8988T (cell line): ENCODE measurements around the gene CAMK1D.
"Not testable (repeated sequence)": the region's sequence is repeated elsewhere in the genome, so short reads cannot be mapped to it uniquely, and the experiment has no call there.

Source experiments
- DNase-seq: peaks from one replicate; pipeline ENCODE4 v3.0.0; 2011

Gene CAMK1D

DNA sequence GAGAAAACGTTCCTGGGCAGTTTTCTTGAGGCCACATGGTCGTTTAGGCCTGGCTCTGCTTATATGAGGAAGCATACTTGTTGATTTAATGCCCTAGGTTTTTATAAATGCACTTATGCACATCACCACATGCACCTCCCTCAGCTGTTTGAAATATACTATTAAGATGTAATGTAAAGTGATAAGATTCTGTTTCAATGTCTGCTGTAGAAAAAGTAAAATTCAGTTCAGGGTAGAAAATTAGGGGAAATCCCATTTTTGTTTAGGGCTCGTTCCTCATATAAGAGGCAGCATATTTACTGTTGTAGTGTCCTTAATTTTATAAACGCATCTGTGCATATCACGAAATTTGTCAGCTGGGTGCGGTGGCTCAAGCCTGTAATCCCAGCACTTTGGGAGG, 7.8 kb upstream of the CAMK1D start:
- no peak for DNase-seq

DNA sequence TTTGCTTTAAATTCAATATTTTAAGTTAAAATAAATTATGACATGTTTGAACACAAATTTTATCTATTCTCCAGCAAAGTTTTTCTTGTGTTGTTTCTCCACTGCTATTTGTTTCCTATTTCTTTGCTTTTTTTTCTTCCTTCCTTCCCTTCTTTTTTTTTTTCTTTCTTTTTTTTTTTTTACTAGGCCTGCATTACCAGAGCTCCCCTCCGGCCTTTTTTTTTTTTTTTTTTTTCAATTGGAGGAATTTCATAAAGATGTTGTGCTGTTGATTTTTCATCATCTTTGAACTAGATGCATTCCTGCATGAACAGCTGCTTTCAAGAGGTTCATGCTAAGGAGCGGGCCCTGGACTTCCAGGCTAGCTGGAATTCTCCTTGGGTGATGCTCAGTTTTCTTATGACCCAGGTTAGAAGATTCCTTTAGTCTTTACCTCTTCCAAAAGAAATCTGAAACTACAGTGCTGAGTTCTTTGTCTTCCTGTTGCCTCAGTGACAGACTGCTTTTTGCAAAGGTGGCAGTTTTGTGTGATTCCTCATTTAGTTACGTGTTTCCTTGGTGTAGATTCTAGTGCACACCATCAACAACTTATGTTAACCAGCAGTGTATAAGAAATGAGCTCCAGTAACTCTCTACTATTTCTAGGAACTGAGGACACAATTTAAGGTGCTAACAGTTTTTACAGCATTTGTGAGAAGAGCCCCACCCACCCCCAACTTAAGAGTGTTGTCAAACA, 4.8 kb upstream of the CAMK1D start:
- DNase-seq: no peak

DNA sequence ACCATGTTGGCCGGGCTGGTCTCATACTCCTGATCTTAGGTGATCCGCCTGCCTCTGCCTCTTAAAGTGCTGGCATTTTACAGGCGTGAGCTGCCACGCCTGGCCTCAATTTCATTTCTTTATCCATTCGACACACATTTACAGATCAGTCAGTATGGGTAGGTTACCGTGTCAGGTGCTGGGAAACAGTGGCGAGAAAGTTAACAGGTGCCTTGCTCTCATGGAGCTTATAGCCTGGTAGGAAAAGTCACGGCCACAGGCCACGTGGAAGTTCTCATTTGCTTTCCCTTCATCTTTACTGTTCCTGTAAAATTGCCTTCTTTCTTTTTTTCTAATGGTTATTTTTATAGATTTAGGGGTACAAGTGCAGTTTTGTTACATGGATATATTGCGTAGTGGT, 2.6 kb upstream of the CAMK1D start:
- DNase-seq: no peak

DNA sequence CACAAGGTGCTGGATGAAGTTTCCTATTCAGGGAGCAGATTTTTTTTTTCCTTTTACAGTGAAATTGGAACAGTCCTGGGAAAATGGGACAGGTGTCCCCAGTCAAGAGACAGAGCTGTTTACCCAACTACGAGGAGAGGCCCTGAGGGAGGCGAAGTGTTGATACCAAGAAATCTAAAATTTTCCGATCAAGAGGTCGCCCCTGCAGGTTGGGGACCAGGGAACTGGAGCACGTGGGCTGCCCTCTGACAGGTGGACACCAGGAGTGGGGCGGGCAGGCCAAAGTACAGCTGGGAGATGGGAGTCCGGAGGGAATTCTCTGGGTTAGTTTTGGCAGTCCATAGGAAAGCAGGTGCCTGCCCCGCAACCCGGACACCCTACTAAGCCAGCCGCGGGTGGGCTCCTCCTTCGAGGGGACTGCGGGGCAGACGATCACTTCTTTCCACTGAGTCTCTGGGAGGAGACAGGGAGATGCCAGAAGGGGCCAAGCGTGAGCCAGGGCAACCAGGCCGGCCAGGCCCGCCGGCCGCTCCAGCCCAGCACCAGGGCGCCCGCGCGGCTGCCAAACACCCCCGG, 965 bp upstream of the CAMK1D start:
- DNase-seq: no peak

DNA sequence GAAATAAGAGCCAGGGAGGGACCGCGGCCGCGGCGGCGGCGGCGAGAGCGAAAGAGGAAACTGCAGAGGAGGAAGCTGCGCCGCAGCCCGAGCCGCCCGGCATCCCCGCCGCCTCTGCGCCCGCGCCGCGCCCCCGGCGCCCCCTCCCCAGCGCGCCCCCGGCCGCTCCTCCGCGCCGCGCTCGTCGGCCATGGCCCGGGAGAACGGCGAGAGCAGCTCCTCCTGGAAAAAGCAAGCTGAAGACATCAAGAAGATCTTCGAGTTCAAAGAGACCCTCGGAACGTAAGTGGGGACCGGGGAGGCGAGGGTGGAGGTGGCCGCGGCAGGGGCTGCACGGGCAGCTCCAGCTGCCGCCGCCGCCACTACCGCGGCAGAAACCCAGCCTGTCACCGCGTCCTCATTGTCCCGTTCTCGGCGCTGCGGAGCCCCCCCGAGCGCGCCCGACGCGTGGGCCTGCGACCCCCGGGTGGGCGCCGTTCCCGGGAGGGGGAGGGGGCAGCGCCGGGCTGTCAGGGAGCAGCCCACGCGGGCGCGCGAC, 351 bp downstream of the CAMK1D start:
- DNase-seq: no peak

DNA sequence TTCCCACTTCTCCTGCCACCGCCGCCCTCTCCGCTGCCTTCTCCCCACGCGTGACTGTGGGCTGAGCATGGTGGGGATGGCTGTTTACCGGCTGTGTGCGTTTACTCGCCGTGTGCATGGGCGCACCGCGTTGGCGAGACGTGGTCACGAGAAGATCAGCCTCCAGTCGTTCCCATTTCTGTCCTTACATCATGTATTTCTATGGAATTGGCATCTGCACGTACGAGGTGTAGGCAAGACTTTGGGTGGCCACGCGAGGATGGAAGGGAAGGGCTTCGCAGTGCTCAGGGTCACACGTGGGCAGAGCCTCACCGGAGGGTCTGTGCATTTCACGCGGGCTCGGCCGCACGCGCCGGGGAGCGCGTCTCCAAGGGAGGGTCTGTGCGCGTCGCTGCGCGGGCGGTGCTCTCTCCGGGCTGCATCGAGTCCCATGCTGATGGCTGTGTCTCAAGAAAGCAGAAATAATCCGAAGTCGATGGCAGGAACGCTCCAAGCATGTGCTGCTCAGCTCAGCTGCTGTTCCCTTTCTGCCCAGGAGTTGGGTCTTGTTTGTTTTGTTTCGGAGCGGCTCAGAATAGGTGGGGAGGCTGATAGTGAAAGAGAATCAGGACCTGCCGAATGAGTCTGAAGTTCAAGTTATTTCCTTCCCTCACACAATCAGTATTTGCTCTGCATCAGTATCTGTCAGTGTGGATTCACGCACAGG, 973 bp downstream of the CAMK1D start:
- peak; percentile 39 for DNase-seq

DNA sequence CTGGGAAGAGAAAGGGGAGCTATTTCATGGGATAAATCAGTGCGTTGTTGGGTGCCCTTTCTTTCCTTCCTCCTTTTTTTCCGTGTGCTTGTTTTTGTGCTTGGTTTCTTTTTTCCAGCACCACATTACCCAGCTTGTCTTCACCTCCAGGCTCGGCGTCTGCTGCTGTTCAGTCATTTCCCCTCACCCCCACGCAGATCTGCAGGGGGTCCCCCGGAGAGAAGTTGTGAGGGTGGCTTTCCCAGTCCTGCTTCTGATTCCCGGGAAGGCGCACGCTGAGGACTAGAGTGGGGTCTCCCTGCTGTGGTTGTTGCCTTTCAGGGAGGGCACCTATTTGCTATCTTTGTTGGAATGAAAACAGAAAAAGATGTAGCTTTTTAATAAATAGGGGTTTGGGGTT, 1.6 kb downstream of the CAMK1D start:
- DNase-seq: no peak

DNA sequence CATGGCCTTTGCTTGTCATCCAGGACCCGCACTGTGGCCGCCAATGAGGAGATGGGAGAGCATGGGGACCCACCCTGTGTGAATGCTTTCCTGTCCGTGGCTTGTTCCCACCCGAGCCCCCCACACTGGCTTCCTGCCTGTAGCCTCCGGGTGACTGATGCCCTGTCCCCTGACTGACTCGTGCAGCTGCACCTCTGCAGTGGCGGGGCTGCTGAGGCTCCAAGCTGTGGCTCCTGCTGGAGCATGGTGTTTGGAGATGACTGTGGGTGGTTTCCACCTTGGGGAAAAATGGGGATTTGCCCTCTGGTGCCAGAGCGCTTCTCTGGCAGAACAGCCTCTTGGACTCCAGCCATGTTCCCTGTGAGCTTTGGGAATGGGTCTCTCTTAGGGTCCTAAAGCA, 2.1 kb downstream of the CAMK1D start:
- peak; percentile 37 for DNase-seq

DNA sequence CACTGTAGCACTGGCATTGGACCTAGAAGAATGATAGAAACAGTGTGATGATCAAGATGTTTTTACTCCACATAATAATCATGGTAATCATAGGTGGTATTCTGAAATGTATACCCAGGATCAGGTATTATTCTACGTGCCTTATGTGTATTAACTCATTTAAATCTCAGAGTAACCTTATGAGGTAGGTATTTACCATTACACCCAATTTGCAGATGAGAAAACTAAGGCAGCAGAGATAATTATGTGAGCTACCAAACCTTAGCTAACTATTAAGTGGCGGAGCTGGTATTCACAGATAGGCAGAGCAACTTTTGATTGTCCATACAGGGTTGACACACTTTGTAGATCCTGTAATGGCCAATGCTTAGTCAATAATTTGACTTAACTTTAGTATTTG, 2.5 kb downstream of the CAMK1D start:
- DNase-seq: no peak

DNA sequence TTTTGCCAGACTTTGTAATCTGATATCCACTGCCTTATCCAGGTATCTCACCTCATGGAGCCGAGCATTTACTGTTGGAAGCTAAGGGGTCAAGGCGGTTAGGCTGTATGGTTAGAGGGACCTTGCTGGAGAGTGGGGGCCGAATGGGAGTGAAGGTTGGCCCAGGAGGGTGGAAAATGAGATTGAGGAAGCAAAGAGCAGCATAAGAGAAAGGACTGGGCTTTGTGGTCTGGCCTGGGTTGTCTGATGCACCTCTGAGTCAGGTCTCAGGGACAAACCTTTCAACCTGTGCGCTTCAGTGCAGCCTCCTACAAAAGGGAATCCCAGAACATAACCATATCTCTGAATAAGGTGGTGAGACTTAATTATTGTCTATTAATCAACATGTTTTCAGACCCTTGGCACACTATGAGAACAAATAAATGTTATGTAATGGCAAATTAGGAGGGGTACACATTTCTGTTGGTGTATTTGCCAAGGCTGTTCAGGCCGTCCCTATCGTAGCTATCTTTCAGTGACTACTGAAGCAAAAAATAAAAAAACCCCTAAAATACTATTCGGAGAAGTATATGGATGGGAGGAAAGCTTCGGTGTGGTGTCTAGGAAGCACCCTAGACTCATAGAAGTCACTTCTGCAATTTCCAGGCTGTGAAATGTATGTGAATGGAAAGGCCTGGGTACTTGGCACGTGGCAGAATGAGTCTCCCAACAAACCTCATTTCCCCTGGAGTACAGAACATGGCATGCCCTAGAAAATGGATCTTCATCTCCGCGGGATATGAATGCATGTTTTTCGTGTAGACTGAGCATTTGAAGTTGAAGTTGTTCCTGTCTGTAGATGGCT, 4.3 kb downstream of the CAMK1D start:
- DNase-seq: no peak

DNA sequence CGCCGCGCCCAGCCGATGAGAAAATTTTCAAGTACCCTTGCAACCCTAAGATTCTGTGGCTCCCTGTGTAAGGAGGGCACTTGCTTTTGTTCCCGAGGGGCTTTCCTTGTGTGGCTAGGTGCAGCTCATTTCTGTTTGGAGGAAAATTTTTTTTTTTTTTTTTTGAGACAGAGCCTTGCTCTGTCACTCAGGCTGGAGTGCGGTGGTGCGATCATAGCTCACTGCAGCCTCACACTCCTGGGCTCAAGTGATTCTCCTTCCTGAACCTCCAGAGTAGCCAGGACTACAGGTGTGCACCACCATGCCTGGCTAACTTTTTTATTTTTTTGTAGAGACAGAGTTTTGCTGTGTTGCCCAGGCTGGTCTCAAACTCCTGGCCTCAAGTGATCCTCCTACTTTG, 5.3 kb downstream of the CAMK1D start:
- not testable (repeated sequence) for DNase-seq

DNA sequence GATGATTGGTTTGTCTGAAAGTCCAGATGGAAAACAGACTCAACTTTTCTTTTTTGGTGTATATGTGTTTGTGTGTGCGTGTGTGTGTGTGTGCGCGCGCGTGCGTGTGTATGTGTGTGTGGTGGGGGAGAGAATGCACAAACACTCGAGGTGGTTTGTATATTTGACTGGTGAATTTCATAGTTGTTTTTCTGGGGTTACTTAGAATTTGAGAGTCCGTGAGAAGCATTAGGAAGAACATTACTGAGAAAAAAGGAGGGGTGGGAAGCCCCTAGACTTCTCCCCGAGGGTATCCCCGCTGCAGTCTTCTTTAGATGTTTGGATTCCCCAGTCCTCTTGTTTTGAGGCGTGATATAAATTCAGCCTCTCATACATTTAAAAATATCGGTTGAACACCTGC, 6.0 kb downstream of the CAMK1D start:
- DNase-seq: no peak

DNA sequence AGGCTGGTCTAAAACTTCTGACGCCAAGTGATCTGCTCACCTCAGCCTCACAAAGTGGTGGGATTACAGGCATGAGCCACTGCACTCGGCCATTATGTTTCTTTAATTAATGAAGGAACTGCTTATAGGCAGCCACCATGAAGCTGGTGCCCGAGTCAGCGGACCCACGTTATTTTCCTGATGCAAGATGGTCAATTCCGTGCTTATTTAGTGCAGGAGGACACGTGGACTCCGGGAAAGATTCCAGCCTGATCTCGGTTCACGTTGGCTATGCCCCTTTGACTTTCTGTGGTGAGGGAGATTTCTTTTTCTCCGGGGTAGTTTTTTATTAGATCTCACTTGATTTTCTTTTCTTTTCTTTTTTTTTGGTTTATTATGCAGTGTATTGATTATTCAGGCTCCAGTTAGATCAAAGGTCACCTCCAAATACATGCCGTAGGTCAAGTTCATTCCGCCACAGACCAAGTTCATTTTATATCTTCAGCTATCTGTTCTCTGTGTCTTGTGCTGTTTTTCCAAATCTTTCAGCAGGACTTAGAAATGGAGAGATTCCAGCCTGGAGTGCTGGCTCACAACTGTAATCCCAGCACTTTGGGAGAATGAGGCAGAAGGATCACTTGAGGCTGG, 8.3 kb downstream of the CAMK1D start:
- no peak for DNase-seq

DNA sequence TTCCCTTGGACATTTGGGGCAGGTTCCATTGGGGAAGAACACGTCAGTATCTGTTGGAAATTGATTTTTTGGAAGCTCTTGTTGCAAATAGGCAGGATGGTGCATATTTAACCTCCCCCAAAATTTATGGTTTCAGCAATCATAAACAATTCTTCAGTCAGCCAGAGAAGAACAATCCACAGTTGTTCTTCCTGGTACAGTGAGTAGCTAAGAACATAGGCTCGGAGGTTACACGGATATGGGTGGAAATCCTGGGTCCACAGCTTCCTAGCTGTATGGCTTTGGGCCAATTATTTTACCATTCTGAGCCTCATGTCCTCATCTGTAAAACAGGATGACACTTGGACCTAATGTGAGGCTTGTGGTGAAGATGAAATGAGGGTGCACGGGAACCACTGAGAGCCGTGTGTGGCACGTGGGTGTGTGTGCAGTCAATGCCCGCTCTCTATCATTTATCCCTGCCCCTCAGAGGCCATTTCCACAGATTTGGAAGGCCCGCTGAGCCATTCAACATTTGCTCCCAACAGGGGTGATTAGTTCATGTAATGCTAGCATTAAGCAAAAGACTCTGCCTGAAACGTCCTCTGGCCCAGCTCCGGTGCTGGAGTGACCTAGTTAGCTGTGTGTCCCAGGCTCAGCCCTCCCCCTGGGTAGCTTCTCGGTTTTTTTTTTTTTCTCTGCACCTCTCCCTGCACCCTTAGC, 9.7 kb downstream of the CAMK1D start:
- no peak for DNase-seq

DNA sequence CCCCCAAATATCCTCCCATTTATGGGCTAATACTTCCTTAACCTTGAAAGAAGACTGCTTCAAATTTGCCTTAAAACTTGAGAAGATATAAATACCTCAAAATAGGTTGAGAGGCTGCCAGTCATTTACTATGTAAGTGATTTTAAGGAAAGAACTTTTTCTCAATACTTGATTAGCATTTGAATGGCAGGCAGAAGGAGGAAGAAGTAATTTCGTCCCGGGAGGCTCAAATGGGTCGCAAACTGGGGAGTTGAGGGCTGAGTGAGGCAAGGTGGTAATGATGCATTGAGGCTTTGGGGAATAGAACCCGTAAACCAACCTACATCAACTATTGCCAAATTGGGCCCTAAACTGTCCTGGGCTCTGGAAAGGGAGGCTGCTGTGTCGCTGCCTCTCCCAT, 11.1 kb downstream of the CAMK1D start:
- DNase-seq: no peak

DNA sequence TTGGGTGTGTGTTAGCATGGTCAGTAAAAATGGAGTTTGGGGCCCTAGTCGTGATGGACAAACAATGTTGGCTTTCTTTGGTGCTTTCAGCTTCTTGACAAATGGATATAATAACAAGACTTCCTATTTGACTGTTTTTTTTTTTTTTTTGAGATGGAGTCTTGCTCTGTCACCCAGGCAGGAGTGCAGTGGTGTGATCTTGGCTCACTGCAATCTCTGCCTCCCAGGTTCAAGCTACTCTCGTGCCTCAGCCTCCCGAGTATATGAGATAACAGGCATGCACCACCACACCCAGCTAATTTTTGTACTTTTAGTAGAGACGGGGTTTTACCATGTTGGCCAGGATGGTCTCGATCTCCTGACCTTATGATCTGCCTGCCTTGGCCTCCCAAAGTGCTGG, 11.8 kb downstream of the CAMK1D start:
- not testable (repeated sequence) for DNase-seq

DNA sequence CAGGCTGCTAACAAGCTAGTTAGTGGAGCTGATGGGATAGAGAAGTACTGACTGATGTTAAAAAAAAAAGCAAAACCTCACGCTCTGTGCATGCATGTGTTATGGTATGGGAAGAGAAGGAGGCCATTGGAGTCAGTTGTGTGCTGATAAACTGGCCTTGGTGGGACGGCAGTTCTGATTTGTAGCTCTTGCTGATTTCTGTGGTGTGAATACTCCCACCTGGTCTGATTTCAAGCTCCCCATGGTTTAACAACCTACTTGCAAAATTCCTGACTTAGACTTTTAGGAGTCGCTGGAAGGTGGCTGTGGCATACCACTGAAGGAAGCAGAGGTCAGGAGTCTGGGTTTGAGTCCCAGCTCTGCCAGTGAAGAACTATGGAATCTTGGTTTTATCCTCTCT, 15.2 kb downstream of the CAMK1D start:
- DNase-seq: no peak

DNA sequence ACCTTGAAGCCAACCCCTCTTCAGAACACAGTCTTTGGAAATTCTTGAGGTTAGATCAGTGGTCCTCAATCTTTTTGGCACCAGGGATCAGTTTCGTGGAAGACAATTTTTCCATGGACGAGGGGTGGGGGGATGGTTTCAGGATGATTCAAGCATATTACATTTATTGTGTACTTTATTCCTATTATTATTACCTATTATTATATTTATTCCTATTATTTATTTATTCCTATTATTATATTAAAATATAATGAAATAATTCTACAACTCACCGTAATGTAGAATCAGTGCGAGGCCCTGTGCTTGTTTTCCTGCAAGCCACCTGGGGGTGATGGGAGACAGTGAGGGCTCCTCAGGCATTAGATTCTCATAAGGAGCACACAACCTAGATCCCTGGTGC, 17.9 kb downstream of the CAMK1D start:
- no peak for DNase-seq

DNA sequence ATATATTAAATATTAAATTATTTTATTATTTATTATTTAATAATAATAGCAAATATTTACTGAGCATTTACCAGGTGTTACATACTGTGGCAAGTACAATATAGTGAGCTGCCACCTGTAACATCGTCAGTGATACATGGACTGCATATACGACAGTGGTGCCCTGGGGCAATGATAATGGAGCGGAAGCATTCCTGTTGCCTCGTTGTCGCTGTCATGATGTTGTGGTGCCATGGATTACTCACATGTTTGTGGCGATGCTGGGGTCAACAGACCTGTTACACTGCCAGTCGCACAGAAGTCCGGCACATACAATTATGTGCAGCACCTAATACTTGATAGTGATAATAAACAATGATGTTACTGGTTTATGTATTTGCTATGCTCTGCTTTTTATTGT, 20.6 kb downstream of the CAMK1D start:
- no peak for DNase-seq

DNA sequence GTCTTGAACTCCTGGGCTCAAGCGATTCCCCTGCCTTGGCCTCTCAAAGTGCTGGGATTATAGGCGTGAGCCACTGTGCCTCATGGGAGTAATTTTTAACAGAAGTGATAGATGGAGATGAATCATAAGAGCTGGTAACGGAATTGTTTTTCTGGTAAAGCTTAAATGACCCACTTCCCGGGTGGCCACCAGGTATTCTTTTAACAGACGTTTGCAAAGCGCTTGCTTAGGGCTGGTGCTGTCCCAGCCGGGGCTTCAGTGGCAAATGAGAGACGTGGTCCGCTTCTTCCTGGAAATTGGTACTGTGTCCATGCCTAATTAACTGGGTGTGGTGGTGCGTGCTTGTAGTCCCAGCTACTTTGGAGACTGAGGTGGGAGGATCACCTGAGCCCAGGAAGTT, 23.5 kb downstream of the CAMK1D start:
- DNase-seq: no peak

DNA sequence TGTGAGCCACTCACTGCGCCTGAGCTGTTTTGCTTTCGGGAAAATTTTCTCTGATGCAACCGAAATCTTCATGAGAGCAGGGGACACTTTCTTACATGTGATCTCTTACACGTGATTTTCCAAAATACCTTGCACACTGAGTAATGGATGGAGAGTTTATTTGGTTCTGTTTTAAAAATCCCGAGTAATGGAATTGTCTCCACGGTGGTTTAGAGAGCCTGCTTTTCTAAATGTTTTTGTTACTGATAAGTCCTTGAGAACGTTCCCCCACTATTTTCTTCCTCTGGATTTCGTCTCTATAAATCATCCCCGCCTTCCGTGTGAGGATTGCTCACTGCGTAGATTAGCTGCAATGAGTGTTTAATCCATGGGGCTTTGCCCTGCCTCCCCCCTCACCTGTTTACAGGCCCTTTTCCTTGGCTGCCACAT, 25.7 kb downstream of the CAMK1D start:
- no peak for DNase-seq

DNA sequence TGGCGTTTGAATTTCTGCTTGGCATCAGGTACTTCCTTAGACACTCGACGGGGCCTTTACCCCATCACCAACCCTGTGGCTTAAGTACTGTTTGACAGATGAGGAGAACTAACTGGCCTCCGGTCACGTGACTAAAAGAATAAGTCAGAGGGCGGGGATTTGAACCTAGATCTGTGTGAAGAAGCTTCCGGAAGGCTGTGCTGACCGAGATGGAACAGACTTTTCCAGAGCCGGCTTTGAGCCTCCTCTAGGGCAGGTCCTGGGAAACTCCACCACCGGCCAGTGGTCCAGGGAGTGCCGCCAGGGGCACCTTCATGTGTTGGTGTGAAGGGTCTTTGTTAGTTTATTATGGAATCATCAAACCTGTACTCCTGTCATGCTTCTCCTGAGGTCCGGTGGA, 26.9 kb downstream of the CAMK1D start:
- no peak for DNase-seq
